ENCODE data around the gene ACTN1.

GRCh38 chr14:68879841-68880575 lies 99.1 kb downstream of the ACTN1 start:
- no peak for TF ChIP-seq SRF (IDR thresholded peaks at IDR 0.05; ENCODE audit: low read depth, low read length)
- no peak for TF ChIP-seq PHF8 (conservative IDR thresholded peaks at IDR 0.05; ENCODE audit: low read depth, low read length)
- TF ChIP-seq CTCF (IDR thresholded peaks at IDR 0.05; ENCODE audit: control extremely low read depth in 1 of 3, insufficient read depth in 1 of 3, low read depth in 1 of 3, low read length in 3 of 3): no peak
- no peak for TF ChIP-seq GTF2F1 (IDR thresholded peaks at IDR 0.05; ENCODE audit: borderline replicate concordance, low read depth, low read length)
- TF ChIP-seq RFX5 (IDR thresholded peaks at IDR 0.05; ENCODE audit: borderline replicate concordance, low read depth, low read length): no peak
- no peak for TF ChIP-seq CEBPB (IDR thresholded peaks at IDR 0.05; ENCODE audit: low read depth, low read length)
- TF ChIP-seq MAFK (IDR thresholded peaks at IDR 0.05; ENCODE audit: low read depth, low read length): no peak
- no peak for TF ChIP-seq TEAD4 (IDR thresholded peaks at IDR 0.05; ENCODE audit: low read depth, low read length)
- no peak for TF ChIP-seq CHD2 (IDR thresholded peaks at IDR 0.05; ENCODE audit: low read length)

Measured in H1 (cell line).